ENCODE measurements around the gene SLC39A11. TPM values are rescaled to one million over a fixed set of nuclear protein-coding genes. Genes with fewer than 3 reads are reported as not detected.

The SLC39A11 gene
- total RNA-seq, 2 experiments from 2014 or later: 25.6 to 51.5 TPM

DNA sequence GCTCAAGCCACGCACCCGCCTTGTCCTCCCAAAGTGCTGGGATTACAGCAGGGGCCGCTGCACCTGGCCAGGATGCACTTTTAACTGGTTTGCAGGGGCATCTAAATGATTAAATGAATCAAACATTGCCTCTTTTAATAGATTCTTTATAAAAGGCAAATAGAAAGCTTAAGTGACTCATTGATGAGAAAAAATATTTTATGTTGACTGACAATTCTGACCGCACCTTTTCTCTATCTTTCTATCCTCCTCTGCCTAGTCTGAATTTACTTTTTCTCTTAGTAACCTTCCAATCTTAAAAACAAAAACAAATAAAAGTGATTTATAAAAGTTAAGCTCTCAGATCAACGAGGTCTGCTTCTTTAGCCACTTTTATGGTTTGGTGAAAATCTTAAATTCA, 35.3 kb downstream of the SLC39A11 start:
- Histone ChIP-seq H3K4me2 (ENCODE audit: low read length) (no peak overlapping the region), H3K36me3 (ENCODE audit: insufficient read depth, low read length) (no peaks in the 10 kb centered on the region), H3K79me2 (ENCODE audit: insufficient read depth, low read depth, low read length) (no peaks in the 10 kb centered on the region), H3K4me1 (ENCODE audit: insufficient read depth, low read length, poor library complexity, severe bottlenecking) (no peaks in the 10 kb centered on the region), H3K9me3 (ENCODE audit: low read length) (no peaks in the 10 kb centered on the region), H3K27ac (ENCODE audit: low read depth, low read length, poor library complexity, severe bottlenecking) (no peak overlapping the region), H3K4me3 (ENCODE audit: low read depth, low read length, poor library complexity, severe bottlenecking) (no peak overlapping the region), H4K20me1 (ENCODE audit: insufficient read depth, low read length) (no peaks in the 10 kb centered on the region), H2AFZ (ENCODE audit: low read length) (no peak overlapping the region), H3K9me2 (ENCODE audit: insufficient read depth, low read length) (no peaks in the 10 kb centered on the region)
- no TSS peak for BruUV-seq (replicated peaks)
- no peak for TF ChIP-seq EZH2phosphoT487 (IDR thresholded peaks at IDR 0.05; ENCODE audit: borderline replicate concordance, low read depth, low read length)
- POLR2A ChIA-PET: interaction anchor here (1.2 to 1.3 kb wide), 2 partner anchors 8 to 12 kb away, joined by 3 to 4 read pairs; no protein-coding TSS in a partner anchor
- intact Hi-C loops (cut with micrococcal nuclease; ENCODE audit: unreplicated experiment): no loop called here
- CTCF ChIA-PET (ENCODE audit: unreplicated experiment): no interaction called here
- DNase-seq (ENCODE audit: low spot score): no peak

GRCh38 chr17:73052923-73053322, 39.6 kb downstream of the SLC39A11 start:
- Histone ChIP-seq H3K27ac (ENCODE audit: low read depth, low read length, poor library complexity, severe bottlenecking) (no peak overlapping the region), H3K36me3 (ENCODE audit: insufficient read depth, low read length) (no peaks in the 10 kb centered on the region), H3K9me3 (ENCODE audit: low read length) (no peaks in the 10 kb centered on the region), H3K4me3 (ENCODE audit: low read depth, low read length, poor library complexity, severe bottlenecking) (no peak overlapping the region), H3K9me2 (ENCODE audit: insufficient read depth, low read length) (no peaks in the 10 kb centered on the region), H3K4me2 (ENCODE audit: low read length) (no peak overlapping the region), H2AFZ (ENCODE audit: low read length) (no peak overlapping the region), H3K79me2 (ENCODE audit: insufficient read depth, low read depth, low read length) (no peaks in the 10 kb centered on the region), H3K4me1 (ENCODE audit: insufficient read depth, low read length, poor library complexity, severe bottlenecking) (no peaks in the 10 kb centered on the region), H4K20me1 (ENCODE audit: insufficient read depth, low read length) (no peaks in the 10 kb centered on the region)
- POLR2A ChIA-PET: interaction anchor here (0.6 to 1.2 kb wide), 4 partner anchors 13 to 70 kb away, joined by 3 to 4 read pairs (median 3); no protein-coding TSS in a partner anchor
- TF ChIP-seq EZH2phosphoT487 (IDR thresholded peaks at IDR 0.05; ENCODE audit: borderline replicate concordance, low read depth, low read length): no peak
- intact Hi-C loops (cut with micrococcal nuclease; ENCODE audit: unreplicated experiment): no loop called here
- CTCF ChIA-PET (ENCODE audit: unreplicated experiment): interaction anchor here (1.0 kb wide), 1 partner anchor 246 kb away, joined by 3 read pairs; no protein-coding TSS in a partner anchor
- BruUV-seq (replicated peaks): no TSS peak
- DNase-seq (ENCODE audit: low spot score): no peak

DNA sequence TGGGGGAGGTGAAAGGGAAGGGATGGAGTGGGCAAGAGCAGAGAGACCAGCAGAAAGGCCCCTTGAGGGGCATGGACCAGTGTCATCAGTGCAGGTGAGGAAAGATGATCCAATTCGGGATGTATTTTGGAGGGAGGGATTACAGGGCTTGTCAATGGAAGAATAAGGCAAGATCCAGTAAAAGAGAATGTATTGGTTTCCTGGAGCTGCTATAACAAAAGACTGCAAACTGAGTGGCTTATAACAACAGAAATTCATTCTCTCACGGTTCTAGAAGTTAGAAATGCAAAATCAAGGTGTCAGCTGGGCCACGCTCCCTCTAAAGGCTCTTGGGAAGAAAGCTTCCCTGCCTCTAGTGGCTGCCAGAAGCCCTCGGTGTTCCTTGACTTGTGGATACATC, 41.7 kb downstream of the SLC39A11 start:
- POLR2A ChIA-PET: no interaction called here
- no peak for DNase-seq (ENCODE audit: low spot score)
- no peaks in the 10 kb centered on the region for H3K9me2 ChIP-seq (ENCODE audit: insufficient read depth, low read length)
- H4K20me1 ChIP-seq (ENCODE audit: insufficient read depth, low read length): no peaks in the 10 kb centered on the region
- no peak overlapping the region for H2AFZ ChIP-seq (ENCODE audit: low read length)
- H3K36me3 ChIP-seq (ENCODE audit: insufficient read depth, low read length): no peaks in the 10 kb centered on the region
- no peak overlapping the region for H3K4me3 ChIP-seq (ENCODE audit: low read depth, low read length, poor library complexity, severe bottlenecking)
- no peak overlapping the region for H3K4me2 ChIP-seq (ENCODE audit: low read length)
- no peak overlapping the region for H3K27ac ChIP-seq (ENCODE audit: low read depth, low read length, poor library complexity, severe bottlenecking)
- H3K4me1 ChIP-seq (ENCODE audit: insufficient read depth, low read length, poor library complexity, severe bottlenecking): no peaks in the 10 kb centered on the region
- intact Hi-C loops (cut with micrococcal nuclease; ENCODE audit: unreplicated experiment): no loop called here
- CTCF ChIA-PET (ENCODE audit: unreplicated experiment): no interaction called here
- no peak for TF ChIP-seq EZH2phosphoT487 (IDR thresholded peaks at IDR 0.05; ENCODE audit: borderline replicate concordance, low read depth, low read length)
- no peak for TF ChIP-seq CTCF (conservative IDR thresholded peaks at IDR 0.05; ENCODE audit: low read length)
- H3K79me2 ChIP-seq (ENCODE audit: insufficient read depth, low read depth, low read length): no peaks in the 10 kb centered on the region
- no peaks in the 10 kb centered on the region for H3K9me3 ChIP-seq (ENCODE audit: low read length)
- no TSS peak for BruUV-seq (replicated peaks)

GRCh38 chr17:73048170-73048569, 44.3 kb downstream of the SLC39A11 start:
- Histone ChIP-seq H3K9me2 (ENCODE audit: insufficient read depth, low read length) (no peaks in the 10 kb centered on the region), H3K4me3 (ENCODE audit: low read depth, low read length, poor library complexity, severe bottlenecking) (no peak overlapping the region), H2AFZ (ENCODE audit: low read length) (no peak overlapping the region), H3K27ac (ENCODE audit: low read depth, low read length, poor library complexity, severe bottlenecking) (no peak overlapping the region), H4K20me1 (ENCODE audit: insufficient read depth, low read length) (no peaks in the 10 kb centered on the region), H3K79me2 (ENCODE audit: insufficient read depth, low read depth, low read length) (no peaks in the 10 kb centered on the region), H3K36me3 (ENCODE audit: insufficient read depth, low read length) (no peaks in the 10 kb centered on the region), H3K9me3 (ENCODE audit: low read length) (no peaks in the 10 kb centered on the region), H3K4me1 (ENCODE audit: insufficient read depth, low read length, poor library complexity, severe bottlenecking) (no peaks in the 10 kb centered on the region), H3K4me2 (ENCODE audit: low read length) (no peak overlapping the region)
- CTCF ChIA-PET (ENCODE audit: unreplicated experiment): no interaction called here
- BruUV-seq (replicated peaks): no TSS peak
- no peak for TF ChIP-seq CTCF (conservative IDR thresholded peaks at IDR 0.05; ENCODE audit: low read length)
- no peak for TF ChIP-seq EZH2phosphoT487 (IDR thresholded peaks at IDR 0.05; ENCODE audit: borderline replicate concordance, low read depth, low read length)
- no peak for DNase-seq (ENCODE audit: low spot score)
- POLR2A ChIA-PET: interaction anchor here (1.5 kb wide), 1 partner anchor 103 kb away, joined by 3 read pairs; no protein-coding TSS in a partner anchor
- intact Hi-C loops (cut with micrococcal nuclease; ENCODE audit: unreplicated experiment): no loop called here

Data from OCI-LY7 (cell line).